Right lobe of liver (tissue), 4 donors: Measurements from ENCODE around the gene DACH1.

Experiments used
- POLR2A ChIP-seq: fragments of 450-650 bp; IDR thresholded peaks from one replicate; pipeline ENCODE4 v1.6.1; 2017; ENCODE audit warnings: antibody characterized with exemption, mild to moderate bottlenecking
- TF ChIP-seq, protein P1 (sequence below), 4 donors: fragments of 200-600 bp in 3 of 4; fragments of 450-650 bp in 1 of 4; IDR thresholded peaks; one replicate each; pipeline versions ENCODE4 v1.5.1 to v1.8.0; 2016 to 2022; ENCODE audit warnings: antibody characterized with exemption in 4 of 4, mild to moderate bottlenecking in 2 of 4
- donor health status: DM: no; HTN: no; CAD: no.
- donor health status: DM: no; HTN: no; CAD: no.
- donor health status: DM: no; HTN: yes; CAD: no.

- TF ChIP-seq, protein P1, sequence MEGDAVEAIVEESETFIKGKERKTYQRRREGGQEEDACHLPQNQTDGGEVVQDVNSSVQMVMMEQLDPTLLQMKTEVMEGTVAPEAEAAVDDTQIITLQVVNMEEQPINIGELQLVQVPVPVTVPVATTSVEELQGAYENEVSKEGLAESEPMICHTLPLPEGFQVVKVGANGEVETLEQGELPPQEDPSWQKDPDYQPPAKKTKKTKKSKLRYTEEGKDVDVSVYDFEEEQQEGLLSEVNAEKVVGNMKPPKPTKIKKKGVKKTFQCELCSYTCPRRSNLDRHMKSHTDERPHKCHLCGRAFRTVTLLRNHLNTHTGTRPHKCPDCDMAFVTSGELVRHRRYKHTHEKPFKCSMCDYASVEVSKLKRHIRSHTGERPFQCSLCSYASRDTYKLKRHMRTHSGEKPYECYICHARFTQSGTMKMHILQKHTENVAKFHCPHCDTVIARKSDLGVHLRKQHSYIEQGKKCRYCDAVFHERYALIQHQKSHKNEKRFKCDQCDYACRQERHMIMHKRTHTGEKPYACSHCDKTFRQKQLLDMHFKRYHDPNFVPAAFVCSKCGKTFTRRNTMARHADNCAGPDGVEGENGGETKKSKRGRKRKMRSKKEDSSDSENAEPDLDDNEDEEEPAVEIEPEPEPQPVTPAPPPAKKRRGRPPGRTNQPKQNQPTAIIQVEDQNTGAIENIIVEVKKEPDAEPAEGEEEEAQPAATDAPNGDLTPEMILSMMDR (IDR thresholded peaks at IDR 0.05) = no peak
- no peak for TF ChIP-seq POLR2A
These were observed 264.7 kb downstream of the DACH1 start for GRCh38 chr13:71602344-71602743.
